Activated CD8-positive, alpha-beta memory T cell treated with anti-CD3 and anti-CD28 coated beads, Interleukin-2, amount 10 ng/mL, durations not matched to agents 7 days and 5 days (primary cell): ENCODE measurements around the gene FOXP3. TPM values are rescaled to one million over a fixed set of nuclear protein-coding genes. Genes with fewer than 3 reads are reported as not detected.

Experiments used
- ATAC-seq: fragments of 150-1000 bp; cut with Tn5 transposase; one replicate; pipeline ENCODE4 v1.10.0; 2021; ENCODE audit warnings: moderate library complexity
- CTCF ChIA-PET: fragments of 350-600 bp; sonication (Branson Sonifier 250); formaldehyde crosslinking; loops from one replicate; lab custom pipeline; 2021; ENCODE audit warnings: antibody characterized with exemption; lab: Charles Lee
- DNase-seq: peaks from one replicate; pipeline ENCODE4 v3.0.0-alpha.2; 2020
- H3K27ac Mint-ChIP-seq: one replicate; pipeline ENCODE4 v1.8.0; 2021; ENCODE audit warnings: mild to moderate bottlenecking, mixed read lengths
- H3K27me3 Mint-ChIP-seq: one replicate; pipeline ENCODE4 v1.8.0; 2021; ENCODE audit warnings: mixed read lengths
- H3K36me3 Mint-ChIP-seq: one replicate; pipeline ENCODE4 v1.8.0; 2021; ENCODE audit warnings: mild to moderate bottlenecking, mixed read lengths
- H3K4me1 Mint-ChIP-seq: one replicate; pipeline ENCODE4 v1.8.0; 2021; ENCODE audit warnings: mixed read lengths
- H3K4me3 Mint-ChIP-seq: one replicate; pipeline ENCODE4 v1.8.0; 2021; ENCODE audit warnings: mild to moderate bottlenecking, moderate library complexity, mixed read lengths
- H3K9me3 Mint-ChIP-seq: one replicate; pipeline ENCODE4 v1.8.0; 2022; ENCODE audit warnings: low read depth, mixed read lengths
- total RNA-seq, 2 experiments: library from RNA; stranded (reverse); gene quantifications; one replicate each; pipeline ENCODE4 v1.2.3, GENCODE V29; 2021

Gene FOXP3
- total RNA-seq, 2 experiments from 2014 or later, result 26.8 to 82.1 TPM

DNA sequence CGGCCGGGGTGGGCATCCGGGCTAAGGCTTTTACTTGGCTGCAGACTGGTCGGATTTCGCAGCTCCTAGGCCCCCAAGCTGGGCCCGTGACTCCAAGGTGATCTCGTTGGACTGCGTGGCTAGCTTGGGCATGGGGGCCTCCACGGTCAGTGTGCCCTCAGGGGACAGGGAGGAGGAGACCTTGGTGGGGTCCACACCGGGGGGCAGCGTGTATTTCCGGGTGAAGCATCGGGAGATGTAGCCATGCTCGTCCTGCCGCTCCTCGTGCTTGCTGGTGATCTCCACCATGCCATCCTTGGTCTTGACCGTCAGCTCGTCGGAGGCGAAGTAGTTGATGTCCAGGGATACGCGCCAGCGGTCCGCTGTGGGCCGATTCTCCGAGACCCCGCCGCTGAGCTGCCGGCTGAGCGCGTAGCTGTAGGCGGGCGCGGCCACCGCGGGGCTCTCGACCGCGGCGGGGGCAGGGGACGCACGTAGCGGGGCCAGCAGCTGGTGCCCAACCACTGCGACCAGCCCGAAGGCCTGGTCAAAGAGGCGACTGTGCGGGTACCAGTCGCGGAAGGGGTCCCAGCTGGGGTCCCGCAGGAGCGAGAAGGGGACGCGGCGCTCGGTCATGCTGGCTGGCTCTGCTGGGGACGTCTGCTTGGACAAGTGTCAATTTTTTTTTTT is 30.5 kb downstream of the FOXP3 start:
- Mint-ChIP-seq H3K4me1 (peaks cover 33% of the 10 kb centered on the region), H3K4me3 (no peak overlapping the region), H3K9me3 (no peaks in the 10 kb centered on the region), H3K27me3 (no peaks in the 10 kb centered on the region), H3K36me3 (no peaks in the 10 kb centered on the region), H3K27ac (no peak overlapping the region)
- ATAC-seq (no peak), DNase-seq (no peak)
- CTCF ChIA-PET, result interaction anchor here (1.1 kb wide), 1 partner anchor 41 kb away, joined by 3 read pairs; no protein-coding TSS in a partner anchor

DNA sequence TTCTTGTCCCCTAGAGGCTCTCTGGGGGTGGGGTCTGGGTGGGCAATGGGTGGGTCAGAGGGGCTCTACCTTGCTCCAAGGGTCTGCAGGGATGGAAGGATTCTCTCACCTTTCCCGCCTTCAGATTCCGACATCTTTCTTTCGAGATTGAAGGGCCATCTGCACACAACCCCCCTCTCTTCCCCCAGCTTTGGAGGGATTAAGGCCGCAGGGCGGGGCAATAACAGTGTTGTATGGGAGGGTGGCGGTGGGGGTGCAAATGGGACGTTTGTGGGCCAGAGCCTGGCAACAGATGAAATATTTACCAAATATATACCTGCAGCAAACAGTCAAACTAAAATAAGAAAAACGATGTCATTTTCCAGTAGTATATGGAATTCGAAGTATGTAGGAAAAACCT is 31.3 kb downstream of the FOXP3 start, which contains the start of gene CACNA1F:
CACNA1F (minus strand) TSS at position 165 of the 400 bp plus-strand sequence; CDS start at position 134, 31 bp downstream.
- Mint-ChIP-seq H3K27me3 (no peaks in the 10 kb centered on the region), H3K9me3 (no peaks in the 10 kb centered on the region), H3K4me3 (no peak within 1 kb of the TSS), H3K27ac (no peak within 1 kb of the TSS), H3K4me1 (peaks cover 32% of the 10 kb centered on the region), H3K36me3 (no peaks in the 10 kb centered on the region)
- DNase-seq (no peak), ATAC-seq (no peak)
- CTCF ChIA-PET, result no interaction called here

GRCh38 chrX:49232525-49232924 is 32.0 kb downstream of the FOXP3 start:
- Mint-ChIP-seq H3K9me3 (no peaks in the 10 kb centered on the region), H3K27me3 (no peaks in the 10 kb centered on the region), H3K4me1 (peaks cover 31% of the 10 kb centered on the region), H3K27ac (no peak overlapping the region), H3K4me3 (no peak overlapping the region), H3K36me3 (no peaks in the 10 kb centered on the region)
- CTCF ChIA-PET, result no interaction called here
- DNase-seq (no peak), ATAC-seq (no peak)

DNA sequence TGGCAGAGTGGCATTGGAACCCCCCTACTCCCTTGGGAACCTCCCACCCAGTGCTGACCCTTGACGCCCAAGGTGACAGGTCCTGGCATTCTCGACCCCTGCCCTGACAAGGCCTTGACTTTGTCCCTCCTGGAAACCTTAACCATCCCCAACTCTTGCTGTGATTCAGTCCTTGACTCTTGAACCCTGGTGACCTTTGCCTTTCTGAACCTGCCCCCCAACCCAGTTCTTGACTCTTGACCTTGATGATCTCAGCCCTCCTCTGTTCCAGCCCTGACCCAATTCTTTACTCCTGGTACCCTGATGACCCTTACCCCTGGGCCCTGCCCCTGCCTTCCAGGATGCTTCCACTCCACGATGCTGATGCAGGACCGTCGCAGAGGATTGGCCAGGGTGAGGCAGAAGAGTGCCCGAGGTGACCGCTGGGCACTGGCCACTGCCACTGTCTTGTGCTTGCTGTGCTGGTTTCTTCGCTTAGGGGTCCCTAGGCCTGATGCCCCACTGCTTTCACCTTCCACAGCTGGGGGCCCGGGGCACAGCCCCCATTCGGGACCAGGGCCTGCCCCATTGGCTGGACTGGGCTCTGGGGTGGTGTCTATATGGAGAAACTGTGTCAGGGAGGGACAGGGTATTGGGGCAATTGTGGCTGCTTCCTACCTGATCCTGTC is 33.0 kb downstream of the FOXP3 start:
- ATAC-seq (no peak), DNase-seq (no peak)
- H3K27ac Mint-ChIP-seq, result peak overlapping the region; percentile 90
- H3K4me3 Mint-ChIP-seq, result peak overlapping the region; percentile 76
- H3K36me3 Mint-ChIP-seq, result no peaks in the 10 kb centered on the region
- no peaks in the 10 kb centered on the region for H3K9me3 Mint-ChIP-seq
- no peaks in the 10 kb centered on the region for H3K27me3 Mint-ChIP-seq
- peaks cover 21% of the 10 kb centered on the region for H3K4me1 Mint-ChIP-seq
- CTCF ChIA-PET, result no interaction called here

- H3K4me1 Mint-ChIP-seq, result peaks cover 19% of the 10 kb centered on the region
- CTCF ChIA-PET, result interaction anchor here (1.0 to 2.2 kb wide), 2 partner anchors 37 to 38 kb away, joined by 3 to 8 read pairs; no protein-coding TSS in a partner anchor
- H3K27me3 Mint-ChIP-seq, result no peaks in the 10 kb centered on the region
These were observed 33.8 kb downstream of the FOXP3 start for GRCh38 chrX:49230500-49231232.

DNA sequence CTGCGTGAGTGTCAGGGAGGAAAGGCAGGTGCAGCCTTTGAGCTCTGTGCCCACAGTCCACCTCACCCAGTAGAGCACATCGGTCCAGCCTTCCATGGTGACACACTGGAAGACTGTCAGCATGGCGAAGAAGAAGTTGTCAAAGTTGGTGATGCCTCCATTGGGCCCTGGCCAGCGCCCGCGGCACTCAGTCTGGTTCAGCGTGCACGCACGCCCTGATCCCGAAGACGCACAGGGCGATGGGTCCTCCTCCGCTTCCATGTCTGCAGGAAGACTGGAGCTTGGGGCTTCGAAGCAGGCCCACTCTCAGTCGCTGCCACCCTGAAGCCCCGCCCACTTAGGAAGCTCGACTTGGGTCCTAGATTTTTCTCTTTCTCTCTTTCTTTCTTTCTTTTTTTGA is 36.3 kb downstream of the FOXP3 start:
- CTCF ChIA-PET, result interaction anchor here (2.2 kb wide), 1 partner anchor 35 kb away, joined by 8 read pairs; no protein-coding TSS in a partner anchor
- no peaks in the 10 kb centered on the region for H3K27me3 Mint-ChIP-seq
- no peak for DNase-seq
- no peak for ATAC-seq
- H3K36me3 Mint-ChIP-seq, result no peaks in the 10 kb centered on the region
- H3K4me1 Mint-ChIP-seq, result peaks cover 17% of the 10 kb centered on the region
- peak overlapping the region; percentile 8 for H3K27ac Mint-ChIP-seq
- H3K9me3 Mint-ChIP-seq, result no peaks in the 10 kb centered on the region
- H3K4me3 Mint-ChIP-seq, result no peak overlapping the region

More at GRCh38 chrX:49230500-49231232, 33.8 kb downstream of the FOXP3 start:
- no peaks in the 10 kb centered on the region for H3K36me3 Mint-ChIP-seq
- no peaks in the 10 kb centered on the region for H3K9me3 Mint-ChIP-seq
- peak overlapping the region; percentile 90 for H3K27ac Mint-ChIP-seq
- H3K4me3 Mint-ChIP-seq, result peak overlapping the region; percentile 76
- peak; percentile 85 for DNase-seq
- ATAC-seq, result peak; percentile 87

DNA sequence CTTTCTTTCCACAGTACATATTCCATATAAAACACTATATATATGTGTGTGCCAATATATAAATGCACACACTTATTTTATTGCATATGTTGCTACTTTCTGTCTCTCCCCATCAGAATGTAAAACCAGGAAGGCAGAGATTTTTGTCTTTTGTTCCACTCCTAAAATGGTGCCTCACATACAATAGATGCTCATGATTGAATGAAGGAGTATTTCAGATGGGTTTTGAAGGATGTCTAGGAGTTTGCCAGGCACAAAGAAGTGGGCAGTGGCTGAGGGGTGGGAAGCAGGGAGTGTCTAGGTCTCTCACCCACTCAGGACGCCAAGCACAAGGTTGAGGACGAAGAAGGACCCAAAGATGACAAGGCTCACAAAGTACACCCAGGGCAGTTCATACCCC is 36.8 kb downstream of the FOXP3 start:
- H3K4me3 Mint-ChIP-seq, result no peak overlapping the region
- CTCF ChIA-PET, result no interaction called here
- peak overlapping the region; percentile 8 for H3K27ac Mint-ChIP-seq

GRCh38 chrX:49226946-49227345 is 37.6 kb downstream of the FOXP3 start:
- Mint-ChIP-seq H3K9me3 (no peaks in the 10 kb centered on the region), H3K4me3 (no peak overlapping the region), H3K27me3 (peaks cover under 1% of the 10 kb centered on the region), H3K4me1 (peaks cover 12% of the 10 kb centered on the region), H3K27ac (no peak overlapping the region), H3K36me3 (no peaks in the 10 kb centered on the region)
- DNase-seq (no peak), ATAC-seq (no peak)
- CTCF ChIA-PET, result interaction anchor here (1.1 kb wide), 1 partner anchor 34 kb away, joined by 6 read pairs; no protein-coding TSS in a partner anchor

More for the DNA sequence above, 36.8 kb downstream of the FOXP3 start:
- Mint-ChIP-seq H3K9me3 (no peaks in the 10 kb centered on the region), H3K27me3 (no peaks in the 10 kb centered on the region), H3K4me1 (peaks cover 15% of the 10 kb centered on the region), H3K36me3 (no peaks in the 10 kb centered on the region)
- no peak for ATAC-seq
- no peak for DNase-seq

DNA sequence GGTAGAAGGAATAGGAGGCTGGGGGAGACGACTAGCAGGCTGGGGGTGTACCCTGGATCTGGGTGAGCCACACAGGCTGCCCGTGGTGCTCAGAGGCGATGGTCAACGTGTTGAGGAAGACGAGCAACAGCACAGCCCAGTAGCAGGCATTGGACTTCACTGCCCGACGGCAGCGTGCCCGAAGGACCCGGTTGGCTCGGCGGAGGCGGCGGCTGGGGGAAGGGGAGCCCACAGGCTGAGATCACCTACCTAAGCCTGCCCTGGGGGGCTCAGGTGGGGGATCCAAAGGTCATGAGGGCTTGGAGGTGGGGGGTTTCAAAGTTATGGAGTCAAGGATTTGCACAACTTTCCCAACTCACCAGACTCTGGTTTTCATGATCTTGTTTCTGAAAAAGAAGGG is 38.7 kb downstream of the FOXP3 start:
- CTCF ChIA-PET, result interaction anchor here (0.7 kb wide), 1 partner anchor 66 kb away, joined by 3 read pairs; no protein-coding TSS in a partner anchor
- H3K27ac Mint-ChIP-seq, result no peak overlapping the region
- H3K4me1 Mint-ChIP-seq, result peaks cover 3% of the 10 kb centered on the region
- no peaks in the 10 kb centered on the region for H3K36me3 Mint-ChIP-seq
- no peak overlapping the region for H3K4me3 Mint-ChIP-seq
- no peaks in the 10 kb centered on the region for H3K9me3 Mint-ChIP-seq
- ATAC-seq (no peak), DNase-seq (no peak)
- H3K27me3 Mint-ChIP-seq, result peaks cover 2% of the 10 kb centered on the region

GRCh38 chrX:49221868-49222267 is 42.6 kb downstream of the FOXP3 start:
- H3K27ac Mint-ChIP-seq, result no peak overlapping the region
- CTCF ChIA-PET, result no interaction called here
- H3K36me3 Mint-ChIP-seq, result no peaks in the 10 kb centered on the region
- no peaks in the 10 kb centered on the region for H3K9me3 Mint-ChIP-seq
- peaks cover 2% of the 10 kb centered on the region for H3K27me3 Mint-ChIP-seq
- DNase-seq, result no peak
- ATAC-seq, result no peak
- H3K4me1 Mint-ChIP-seq, result no peaks in the 10 kb centered on the region
- no peak overlapping the region for H3K4me3 Mint-ChIP-seq

DNA sequence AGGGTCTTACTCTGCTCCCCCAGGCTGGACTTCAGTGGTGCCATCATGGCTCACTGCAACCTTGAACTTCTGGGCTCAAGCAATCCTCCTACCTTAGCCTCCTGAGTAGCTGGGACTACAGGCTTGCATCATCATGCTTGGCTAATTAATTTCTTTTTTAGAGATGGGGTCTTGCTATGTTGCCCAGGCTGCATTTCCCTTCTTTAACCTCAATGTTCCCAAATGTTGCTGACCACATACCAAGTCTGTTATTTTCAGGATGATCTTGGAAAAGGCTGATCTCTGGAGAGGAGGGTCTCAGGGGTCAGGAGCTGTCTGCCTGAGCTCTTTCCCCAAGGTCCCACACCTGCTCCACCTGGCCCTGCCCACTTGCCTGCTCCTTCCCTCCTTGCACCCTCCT is 44.4 kb downstream of the FOXP3 start:
- no peak overlapping the region for H3K27ac Mint-ChIP-seq
- DNase-seq, result no peak
- no peaks in the 10 kb centered on the region for H3K36me3 Mint-ChIP-seq
- H3K4me3 Mint-ChIP-seq, result no peak overlapping the region
- CTCF ChIA-PET, result no interaction called here
- peaks cover 2% of the 10 kb centered on the region for H3K27me3 Mint-ChIP-seq
- no peak for ATAC-seq
- no peaks in the 10 kb centered on the region for H3K9me3 Mint-ChIP-seq
- H3K4me1 Mint-ChIP-seq, result no peaks in the 10 kb centered on the region

DNA sequence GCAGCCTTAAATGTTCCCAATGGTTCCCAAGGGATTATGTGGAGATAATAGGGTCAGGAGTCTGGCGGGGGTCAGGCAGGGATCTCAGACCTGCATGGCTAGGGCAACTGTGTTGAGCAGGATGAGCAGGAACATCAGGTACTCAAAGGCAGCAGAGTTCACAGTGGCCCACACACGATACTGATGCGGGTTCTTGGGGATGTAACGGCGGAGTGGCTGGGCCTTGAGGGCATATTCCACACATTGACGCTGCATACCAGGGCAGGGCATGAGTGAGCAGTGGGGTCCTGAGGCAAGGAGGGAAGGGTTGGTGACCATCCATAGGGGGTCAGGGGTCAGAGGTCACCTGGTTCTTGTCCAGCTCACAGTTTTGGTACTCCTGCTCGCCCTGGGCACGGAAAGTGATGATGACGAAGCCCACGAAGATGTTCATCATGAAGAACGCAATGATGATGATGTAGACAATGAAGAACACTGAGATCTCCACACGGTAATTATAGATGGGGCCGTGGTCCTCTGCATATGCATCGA is 49.4 kb downstream of the FOXP3 start:
- Mint-ChIP-seq H3K4me3 (no peak overlapping the region), H3K4me1 (no peaks in the 10 kb centered on the region), H3K9me3 (no peaks in the 10 kb centered on the region), H3K36me3 (no peaks in the 10 kb centered on the region), H3K27me3 (no peaks in the 10 kb centered on the region), H3K27ac (no peak overlapping the region)
- DNase-seq (no peak), ATAC-seq (no peak)
- CTCF ChIA-PET, result no interaction called here

DNA sequence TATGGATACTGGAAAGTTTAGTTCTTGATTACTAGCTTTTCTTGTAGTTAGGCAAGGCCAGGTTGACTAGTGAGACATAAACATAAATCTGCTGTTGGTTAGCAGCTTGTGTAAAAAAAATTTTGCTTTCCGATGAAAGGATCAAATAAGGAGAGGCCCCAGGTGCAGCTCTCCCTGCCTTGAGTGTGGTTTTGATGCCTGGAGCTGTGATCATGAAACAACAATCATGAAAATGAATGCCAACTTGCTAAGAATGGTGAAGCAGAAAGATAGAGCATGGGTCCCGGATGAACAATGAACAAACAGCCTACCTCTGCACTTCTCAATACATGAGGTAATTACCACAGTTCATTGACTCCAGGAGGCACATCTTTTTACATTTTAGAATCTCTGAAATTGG is 50.1 kb downstream of the FOXP3 start:
- H3K4me1 Mint-ChIP-seq, result no peaks in the 10 kb centered on the region
- no peaks in the 10 kb centered on the region for H3K36me3 Mint-ChIP-seq
- no peak overlapping the region for H3K4me3 Mint-ChIP-seq
- H3K27me3 Mint-ChIP-seq, result no peaks in the 10 kb centered on the region
- DNase-seq, result no peak
- H3K9me3 Mint-ChIP-seq, result no peaks in the 10 kb centered on the region
- no peak for ATAC-seq
- H3K27ac Mint-ChIP-seq, result no peak overlapping the region
- CTCF ChIA-PET, result no interaction called here
